Duodenal mucosa (tissue), 2 donors: ENCODE data around the gene CAPN9.

Experiments used
- H3K27ac ChIP-seq: one replicate; pipeline ENCODE4 v1.7.0; 2013; ENCODE audit warnings: low read depth, low read length
- H3K27me3 ChIP-seq, 2 donors: one replicate each; pipeline ENCODE4 v1.7.0; 2013; ENCODE audit warnings: low read length in 2 of 2, control low read depth in 1 of 2; ENCODE audit not compliant: insufficient read depth in 2 of 2, control insufficient read depth in 1 of 2
- H3K36me3 ChIP-seq, 2 donors: one replicate each; pipeline ENCODE4 v1.7.0; 2013; ENCODE audit warnings: low read length in 2 of 2, control low read depth in 1 of 2; ENCODE audit not compliant: insufficient read depth in 2 of 2, control insufficient read depth in 1 of 2
- H3K4me1 ChIP-seq, 2 donors: one replicate each; pipeline ENCODE4 v1.7.0; 2013; ENCODE audit warnings: low read length in 2 of 2, control low read depth in 1 of 2; ENCODE audit not compliant: insufficient read depth in 2 of 2, control insufficient read depth in 1 of 2
- H3K4me3 ChIP-seq, 2 donors: one replicate each; pipeline ENCODE4 v1.7.0; 2013; ENCODE audit warnings: low read length in 2 of 2, low read depth in 1 of 2
- H3K9ac ChIP-seq, 2 donors: one replicate each; pipeline ENCODE4 v1.7.0; 2013; ENCODE audit warnings: low read length in 2 of 2, low read depth in 1 of 2
- H3K9me3 ChIP-seq, 2 donors: one replicate each; pipeline ENCODE4 v1.7.0; 2013; ENCODE audit warnings: low read length in 2 of 2, control low read depth in 1 of 2; ENCODE audit not compliant: control insufficient read depth in 1 of 2

Gene CAPN9

GRCh38 chr1:230747890-230748800 lies 957 bp downstream of the CAPN9 start:
- H3K9ac ChIP-seq = no peak overlapping the region
- no peak overlapping the region for H3K27ac ChIP-seq
- H3K4me3 ChIP-seq = no peak overlapping the region

GRCh38 chr1:230749150-230749549 lies 2.0 kb downstream of the CAPN9 start:
- H3K36me3 ChIP-seq = no peaks in the 10 kb centered on the region
- H3K27ac ChIP-seq = no peak overlapping the region
- no peak overlapping the region for H3K4me3 ChIP-seq
- no peak overlapping the region for H3K9ac ChIP-seq
- H3K27me3 ChIP-seq = no peaks in the 10 kb centered on the region
- H3K9me3 ChIP-seq = no peaks in the 10 kb centered on the region
- H3K4me1 ChIP-seq = peaks cover 10 to 22% of the 10 kb centered on the region in 2 donors

More at GRCh38 chr1:230747890-230748800, 957 bp downstream of the CAPN9 start:
- H3K9me3 ChIP-seq = no peaks in the 10 kb centered on the region
- H3K27me3 ChIP-seq = no peaks in the 10 kb centered on the region
- H3K36me3 ChIP-seq = no peaks in the 10 kb centered on the region
- H3K4me1 ChIP-seq = peaks cover 10 to 22% of the 10 kb centered on the region in 2 donors

- peaks cover 10 to 22% of the 10 kb centered on the region in 2 donors for H3K4me1 ChIP-seq
- no peaks in the 10 kb centered on the region for H3K27me3 ChIP-seq
- H3K27ac ChIP-seq = no peak overlapping the region
Observed at GRCh38 chr1:230749635-230750034, 2.4 kb downstream of the CAPN9 start.

GRCh38 chr1:230750576-230750975 lies 3.4 kb downstream of the CAPN9 start:
- H3K9me3 ChIP-seq = no peaks in the 10 kb centered on the region
- peak overlapping the region; percentile 15 for H3K27ac ChIP-seq
- H3K27me3 ChIP-seq = no peaks in the 10 kb centered on the region
- H3K36me3 ChIP-seq = no peaks in the 10 kb centered on the region
- H3K4me3 ChIP-seq = no peak overlapping the region
- H3K9ac ChIP-seq = no peak overlapping the region
- peaks cover 10 to 22% of the 10 kb centered on the region in 2 donors for H3K4me1 ChIP-seq

More at GRCh38 chr1:230749635-230750034, 2.4 kb downstream of the CAPN9 start:
- no peak overlapping the region for H3K9ac ChIP-seq
- H3K4me3 ChIP-seq = no peak overlapping the region
- no peaks in the 10 kb centered on the region for H3K9me3 ChIP-seq
- H3K36me3 ChIP-seq = no peaks in the 10 kb centered on the region

GRCh38 chr1:230750986-230751625 lies 3.9 kb downstream of the CAPN9 start:
- H3K27ac ChIP-seq = peak overlapping the region; percentile 15
- peaks cover 10 to 22% of the 10 kb centered on the region in 2 donors for H3K4me1 ChIP-seq
- H3K36me3 ChIP-seq = no peaks in the 10 kb centered on the region
- H3K9ac ChIP-seq = no peak overlapping the region
- H3K9me3 ChIP-seq = no peaks in the 10 kb centered on the region
- H3K4me3 ChIP-seq = no peak overlapping the region
- H3K27me3 ChIP-seq = no peaks in the 10 kb centered on the region

GRCh38 chr1:230752407-230752806 lies 5.2 kb downstream of the CAPN9 start:
- H3K9ac ChIP-seq = no peak overlapping the region
- H3K4me1 ChIP-seq = peaks cover 10 to 22% of the 10 kb centered on the region in 2 donors
- no peaks in the 10 kb centered on the region for H3K9me3 ChIP-seq
- no peak overlapping the region for H3K4me3 ChIP-seq
- no peaks in the 10 kb centered on the region for H3K27me3 ChIP-seq
- no peak overlapping the region for H3K27ac ChIP-seq
- H3K36me3 ChIP-seq = no peaks in the 10 kb centered on the region

- no peak overlapping the region for H3K9ac ChIP-seq
- H3K27me3 ChIP-seq = no peaks in the 10 kb centered on the region
- H3K4me1 ChIP-seq = peaks cover 10 to 22% of the 10 kb centered on the region in 2 donors
- no peaks in the 10 kb centered on the region for H3K9me3 ChIP-seq
- H3K4me3 ChIP-seq = no peak overlapping the region
- H3K36me3 ChIP-seq = no peaks in the 10 kb centered on the region
- H3K27ac ChIP-seq = no peak overlapping the region
Observed at GRCh38 chr1:230753191-230753585, 6.0 kb downstream of the CAPN9 start.

GRCh38 chr1:230753586-230754251 lies 6.5 kb downstream of the CAPN9 start:
- Histone ChIP-seq H3K27me3 (no peaks in the 10 kb centered on the region), H3K27ac (no peak overlapping the region), H3K36me3 (no peaks in the 10 kb centered on the region), H3K9ac (no peak overlapping the region), H3K4me1 (peaks cover 10 to 22% of the 10 kb centered on the region in 2 donors), H3K4me3 (no peak overlapping the region), H3K9me3 (no peaks in the 10 kb centered on the region)

- Histone ChIP-seq H3K9me3 (no peaks in the 10 kb centered on the region), H3K4me1 (peaks cover 10 to 22% of the 10 kb centered on the region in 2 donors), H3K36me3 (no peaks in the 10 kb centered on the region), H3K4me3 (no peak overlapping the region), H3K27me3 (no peaks in the 10 kb centered on the region), H3K27ac (no peak overlapping the region), H3K9ac (no peak overlapping the region)
Observed at GRCh38 chr1:230754796-230755195, 7.6 kb downstream of the CAPN9 start.
